HCT116 (cell line): ENCODE measurements around the gene PRSS56. TPM values are rescaled to one million over a fixed set of nuclear protein-coding genes. Genes with fewer than 3 reads are reported as not detected.

Experiments
- ATAC-seq: fragments of 200-7000 bp; cut with Tn5 transposase; 2 replicates; pipeline ENCODE4 v1.9.1; 2020; ENCODE audit warnings: mild to moderate bottlenecking, moderate library complexity
- BruUV-seq: library from RNA; stranded (reverse); fragments of 400-500 nt; replicated peaks from 2 replicates; lab custom pipeline; 2021; lab: Mats Ljungman, UMichigan
- CTCF ChIA-PET: fragments of 300-600 bp; sonication (Branson Sonifier 250); formaldehyde crosslinking; loops from one replicate; lab custom pipeline; 2021; ENCODE audit warnings: antibody characterized with exemption; lab: Charles Lee
- POLR2A ChIA-PET: fragments of 300-600, 350-600 bp; sonication (Branson Sonifier 250); formaldehyde crosslinking; loops from one replicate; lab custom pipeline; 2021; ENCODE audit warnings: antibody characterized with exemption; lab: Charles Lee
- RAD21 ChIA-PET, 2 experiments: fragments of 300-600 bp; sonication (Branson Sonifier 250); formaldehyde crosslinking; loops; one replicate each; lab custom pipeline; 2023; ENCODE audit warnings: low total read pairs in 2 of 2; ENCODE audit not compliant: uncharacterized antibody in 2 of 2, unreplicated experiment in 2 of 2, low non-redundant PET in 1 of 2; lab: Charles Lee
- DNase-seq: peaks from one replicate; pipeline ENCODE4 v3.0.0-alpha.2; 2010; ENCODE audit warnings: low read depth, low spot score
- H2AFZ ChIP-seq: fragments of 200-600 bp; shearing (Covaris generic), sonication (generic); 2 replicates; pipeline ENCODE4 v1.6.1; 2017; ENCODE audit warnings: low read depth, mixed run types, mixed read lengths, antibody characterized with exemption, low read length; ENCODE audit not compliant: poor library complexity, severe bottlenecking
- H3K27ac ChIP-seq: 2 replicates; pipeline ENCODE4 v1.5.1; 2012; ENCODE audit warnings: low read depth, low read length
- H3K27me3 ChIP-seq: fragments of 200-600 bp; sonication (generic); 2 replicates; pipeline ENCODE4 v1.6.1; 2016; ENCODE audit warnings: mixed run types, low read length, mixed read lengths; ENCODE audit not compliant: insufficient read depth
- H3K36me3 ChIP-seq, 2 experiments: fragments of 200-500 bp in 1 of 2; fragments of 200-600 bp in 1 of 2; sonication (Bioruptor generic) in 1 of 2; sonication (generic) in 1 of 2; 2 replicates each; pipeline versions ENCODE4 v1.5.1 to v1.6.1; 2014 to 2016; ENCODE audit warnings: low read length in 2 of 2, inconsistent platforms in 1 of 2, mixed read lengths in 1 of 2, mixed run types in 1 of 2; ENCODE audit not compliant: insufficient read depth in 2 of 2, control insufficient read depth in 1 of 2
- H3K4me1 ChIP-seq, 2 experiments: fragments of 200-600 bp in 1 of 2; sonication (generic) in 1 of 2; 2 replicates each; pipeline versions ENCODE4 v1.5.1 to v1.6.1; 2012 to 2017; ENCODE audit warnings: low read length in 2 of 2, inconsistent platforms in 1 of 2, mild to moderate bottlenecking in 1 of 2, mixed read lengths in 1 of 2, mixed run types in 1 of 2, moderate library complexity in 1 of 2; ENCODE audit not compliant: insufficient read depth in 2 of 2, control insufficient read depth in 1 of 2
- H3K4me2 ChIP-seq: fragments of 200-600 bp; sonication (generic); 2 replicates; pipeline ENCODE4 v1.6.1; 2017; ENCODE audit warnings: mixed run types, low read length, mixed read lengths
- H3K4me3 ChIP-seq, 2 experiments: fragments of 200-600 bp in 1 of 2; sonication (generic) in 1 of 2; replicated peaks in 1 of 2; 2 replicates each; pipeline ENCODE4 v1.5.1; 2011 to 2016; ENCODE audit warnings: low read length in 2 of 2, control low read depth in 1 of 2, low read depth in 1 of 2, mild to moderate bottlenecking in 1 of 2, mixed read lengths in 1 of 2, mixed run types in 1 of 2
- H3K79me2 ChIP-seq: fragments of 200-600 bp; sonication (generic); 2 replicates; pipeline ENCODE4 v1.6.1; 2017; ENCODE audit warnings: mild to moderate bottlenecking, mixed run types, low read length, moderate library complexity, mixed read lengths; ENCODE audit not compliant: insufficient read depth
- H3K9ac ChIP-seq: fragments of 200-600 bp; sonication (generic); 2 replicates; pipeline ENCODE4 v1.6.1; 2016; ENCODE audit warnings: low read length, mixed read lengths
- H3K9me2 ChIP-seq: fragments of 200-600 bp; sonication (generic), shearing (Covaris generic); 2 replicates; pipeline ENCODE4 v1.6.1; 2017; ENCODE audit warnings: mixed run types, mild to moderate bottlenecking, moderate library complexity; ENCODE audit not compliant: insufficient read depth
- H3K9me3 ChIP-seq, 2 experiments: fragments of 200-500 bp in 1 of 2; fragments of 200-600 bp in 1 of 2; sonication (Bioruptor generic) in 1 of 2; sonication (generic) in 1 of 2; 2 replicates each; pipeline ENCODE4 v1.6.1; 2014 to 2017; ENCODE audit warnings: low read length in 2 of 2, mixed read lengths in 2 of 2, inconsistent platforms in 1 of 2, low read depth in 1 of 2, mild to moderate bottlenecking in 1 of 2, mixed run types in 1 of 2, moderate library complexity in 1 of 2; ENCODE audit not compliant: control insufficient read depth in 1 of 2, insufficient read depth in 1 of 2
- H4K20me1 ChIP-seq: fragments of 200-600 bp; sonication (generic), shearing (Covaris generic); 2 replicates; pipeline ENCODE4 v1.6.1; 2017; ENCODE audit warnings: mixed run types, mild to moderate bottlenecking, moderate library complexity; ENCODE audit not compliant: insufficient read depth
- CBX3 ChIP-seq: IDR thresholded peaks from 2 replicates; pipeline ENCODE4 v1.6.1; 2012; ENCODE audit warnings: low read depth
- EGR1 ChIP-seq: IDR thresholded peaks from 2 replicates; pipeline ENCODE4 v1.6.1; 2012; ENCODE audit warnings: low read depth
- EZH2phosphoT487 ChIP-seq: fragments of 200-600 bp; IDR thresholded peaks from 2 replicates; pipeline ENCODE4 v1.6.1; 2018; ENCODE audit warnings: antibody characterized with exemption, borderline replicate concordance
- FOSL1 ChIP-seq: IDR thresholded peaks from 2 replicates; pipeline ENCODE4 v1.6.1; 2012; ENCODE audit warnings: low read depth
- POLR2A ChIP-seq: IDR thresholded peaks from 2 replicates; pipeline ENCODE4 v1.7.0; 2011; ENCODE audit warnings: borderline replicate concordance; ENCODE audit not compliant: insufficient read depth, insufficient read length; ENCODE audit errors: extremely low read depth
- SIN3A ChIP-seq: IDR thresholded peaks from 2 replicates; pipeline ENCODE4 v1.6.1; 2012; ENCODE audit warnings: low read depth
- SRF ChIP-seq: IDR thresholded peaks from 2 replicates; pipeline ENCODE4 v1.6.1; 2012; ENCODE audit warnings: low read depth
- TCF7L2 ChIP-seq: IDR thresholded peaks from 2 replicates; pipeline ENCODE4 v1.7.0; 2011; ENCODE audit warnings: borderline replicate concordance, inconsistent platforms; ENCODE audit not compliant: insufficient read depth, insufficient read length; ENCODE audit errors: extremely low read depth
- YY1 ChIP-seq: IDR thresholded peaks from 2 replicates; pipeline ENCODE4 v1.6.1; 2011; ENCODE audit warnings: low read length, low read depth, moderate library complexity, mild to moderate bottlenecking; ENCODE audit not compliant: insufficient replicate concordance; ENCODE audit errors: extremely low read depth
- ZFX ChIP-seq: fragments of 450-650 bp; IDR thresholded peaks from 2 replicates; pipeline ENCODE4 v1.6.1; 2017
- intact Hi-C: fragments of 100-400 bp; cut with micrococcal nuclease; formaldehyde crosslinking; loops from 2 replicates; pipeline ENCODE4 v1.10.0; 2022
- total RNA-seq: library from RNA; stranded (reverse); gene quantifications from one replicate; pipeline ENCODE4 v1.2.1, GENCODE V29; 2021; ENCODE audit not compliant: unreplicated experiment
- TF ChIP-seq, protein P1 (sequence below): IDR thresholded peaks from 2 replicates; pipeline ENCODE4 v1.6.1; 2011; ENCODE audit warnings: mild to moderate bottlenecking, low read length, moderate library complexity; ENCODE audit not compliant: insufficient replicate concordance; ENCODE audit errors: extremely low read depth
- TF ChIP-seq, protein P2 (sequence below): IDR thresholded peaks from 2 replicates; pipeline ENCODE4 v1.6.1; 2012; ENCODE audit warnings: low read depth
- TF ChIP-seq, protein P3 (sequence below): IDR thresholded peaks from 2 replicates; pipeline ENCODE4 v1.6.1; 2012
- TF ChIP-seq, protein P4 (sequence below): IDR thresholded peaks from 2 replicates; pipeline ENCODE4 v1.6.1; 2012
- TF ChIP-seq, protein P5 (sequence below), 3 experiments: fragments of 200-600 bp in 1 of 3; sonication (generic) in 1 of 3; IDR thresholded peaks in 2 of 3; conservative IDR thresholded peaks in 1 of 3; 2 replicates each; pipeline ENCODE4 v1.5.1; 2012 to 2017; ENCODE audit warnings: low read depth in 2 of 3, low read length in 2 of 3, antibody characterized with exemption in 1 of 3, borderline replicate concordance in 1 of 3, control low read depth in 1 of 3, mild to moderate bottlenecking in 1 of 3, mixed read lengths in 1 of 3, mixed run types in 1 of 3, moderate library complexity in 1 of 3; ENCODE audit not compliant: insufficient read depth in 1 of 3

The PRSS56 gene
- total RNA-seq, 1 experiment from 2014 or later, result not detected

DNA sequence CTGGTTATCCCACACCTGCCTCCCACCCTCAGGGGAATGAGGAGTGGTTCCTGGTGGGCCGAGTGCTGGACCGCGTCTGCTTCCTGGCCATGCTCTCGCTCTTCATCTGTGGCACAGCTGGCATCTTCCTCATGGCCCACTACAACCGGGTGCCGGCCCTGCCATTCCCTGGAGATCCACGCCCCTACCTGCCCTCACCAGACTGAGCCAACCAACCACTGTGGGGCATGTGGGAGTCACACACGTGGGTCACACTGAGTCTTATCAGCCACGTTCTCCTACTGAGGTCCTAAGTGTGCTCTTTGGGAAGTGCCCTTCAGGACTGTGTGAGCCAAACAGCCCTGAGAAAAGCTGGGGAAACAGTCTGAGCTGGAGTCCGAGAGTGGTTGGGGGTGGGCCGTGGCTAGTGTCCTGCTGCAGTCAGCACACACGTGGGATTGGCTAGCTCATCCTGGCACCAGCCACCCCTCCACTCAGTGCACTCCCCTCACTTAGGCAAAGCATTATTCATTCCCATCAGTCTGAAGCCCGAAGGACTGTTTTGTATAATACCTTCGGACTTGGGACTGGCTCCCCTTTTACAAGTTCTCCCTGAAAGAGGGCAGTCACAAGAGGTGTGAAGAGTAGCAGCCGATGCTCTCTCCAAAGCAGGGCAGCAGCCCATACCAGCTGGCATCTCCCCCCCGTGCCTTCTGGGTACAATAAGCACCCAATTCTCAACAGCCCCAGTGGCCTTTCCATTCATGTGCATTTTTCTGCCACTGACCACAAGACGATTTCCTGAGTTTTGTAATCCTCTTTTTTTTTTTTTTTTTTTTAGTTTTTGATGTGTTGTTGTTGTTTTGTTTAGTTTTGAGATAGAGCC lies 25.6 kb downstream of the PRSS56 start:
- BruUV-seq, result no TSS peak
- TF ChIP-seq SRF (no peak), YY1 (no peak), EZH2phosphoT487 (no peak), POLR2A (no peak), TCF7L2 (no peak), CBX3 (no peak), SIN3A (no peak), ZFX (no peak), EGR1 (no peak), FOSL1 (no peak)
- TF ChIP-seq, protein P1, sequence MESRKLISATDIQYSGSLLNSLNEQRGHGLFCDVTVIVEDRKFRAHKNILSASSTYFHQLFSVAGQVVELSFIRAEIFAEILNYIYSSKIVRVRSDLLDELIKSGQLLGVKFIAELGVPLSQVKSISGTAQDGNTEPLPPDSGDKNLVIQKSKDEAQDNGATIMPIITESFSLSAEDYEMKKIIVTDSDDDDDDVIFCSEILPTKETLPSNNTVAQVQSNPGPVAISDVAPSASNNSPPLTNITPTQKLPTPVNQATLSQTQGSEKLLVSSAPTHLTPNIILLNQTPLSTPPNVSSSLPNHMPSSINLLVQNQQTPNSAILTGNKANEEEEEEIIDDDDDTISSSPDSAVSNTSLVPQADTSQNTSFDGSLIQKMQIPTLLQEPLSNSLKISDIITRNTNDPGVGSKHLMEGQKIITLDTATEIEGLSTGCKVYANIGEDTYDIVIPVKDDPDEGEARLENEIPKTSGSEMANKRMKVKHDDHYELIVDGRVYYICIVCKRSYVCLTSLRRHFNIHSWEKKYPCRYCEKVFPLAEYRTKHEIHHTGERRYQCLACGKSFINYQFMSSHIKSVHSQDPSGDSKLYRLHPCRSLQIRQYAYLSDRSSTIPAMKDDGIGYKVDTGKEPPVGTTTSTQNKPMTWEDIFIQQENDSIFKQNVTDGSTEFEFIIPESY, result no peak
- TF ChIP-seq, protein P2, sequence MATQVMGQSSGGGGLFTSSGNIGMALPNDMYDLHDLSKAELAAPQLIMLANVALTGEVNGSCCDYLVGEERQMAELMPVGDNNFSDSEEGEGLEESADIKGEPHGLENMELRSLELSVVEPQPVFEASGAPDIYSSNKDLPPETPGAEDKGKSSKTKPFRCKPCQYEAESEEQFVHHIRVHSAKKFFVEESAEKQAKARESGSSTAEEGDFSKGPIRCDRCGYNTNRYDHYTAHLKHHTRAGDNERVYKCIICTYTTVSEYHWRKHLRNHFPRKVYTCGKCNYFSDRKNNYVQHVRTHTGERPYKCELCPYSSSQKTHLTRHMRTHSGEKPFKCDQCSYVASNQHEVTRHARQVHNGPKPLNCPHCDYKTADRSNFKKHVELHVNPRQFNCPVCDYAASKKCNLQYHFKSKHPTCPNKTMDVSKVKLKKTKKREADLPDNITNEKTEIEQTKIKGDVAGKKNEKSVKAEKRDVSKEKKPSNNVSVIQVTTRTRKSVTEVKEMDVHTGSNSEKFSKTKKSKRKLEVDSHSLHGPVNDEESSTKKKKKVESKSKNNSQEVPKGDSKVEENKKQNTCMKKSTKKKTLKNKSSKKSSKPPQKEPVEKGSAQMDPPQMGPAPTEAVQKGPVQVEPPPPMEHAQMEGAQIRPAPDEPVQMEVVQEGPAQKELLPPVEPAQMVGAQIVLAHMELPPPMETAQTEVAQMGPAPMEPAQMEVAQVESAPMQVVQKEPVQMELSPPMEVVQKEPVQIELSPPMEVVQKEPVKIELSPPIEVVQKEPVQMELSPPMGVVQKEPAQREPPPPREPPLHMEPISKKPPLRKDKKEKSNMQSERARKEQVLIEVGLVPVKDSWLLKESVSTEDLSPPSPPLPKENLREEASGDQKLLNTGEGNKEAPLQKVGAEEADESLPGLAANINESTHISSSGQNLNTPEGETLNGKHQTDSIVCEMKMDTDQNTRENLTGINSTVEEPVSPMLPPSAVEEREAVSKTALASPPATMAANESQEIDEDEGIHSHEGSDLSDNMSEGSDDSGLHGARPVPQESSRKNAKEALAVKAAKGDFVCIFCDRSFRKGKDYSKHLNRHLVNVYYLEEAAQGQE, result no peak
- TF ChIP-seq, protein P3, sequence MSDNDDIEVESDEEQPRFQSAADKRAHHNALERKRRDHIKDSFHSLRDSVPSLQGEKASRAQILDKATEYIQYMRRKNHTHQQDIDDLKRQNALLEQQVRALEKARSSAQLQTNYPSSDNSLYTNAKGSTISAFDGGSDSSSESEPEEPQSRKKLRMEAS, result no peak
- TF ChIP-seq, protein P4, sequence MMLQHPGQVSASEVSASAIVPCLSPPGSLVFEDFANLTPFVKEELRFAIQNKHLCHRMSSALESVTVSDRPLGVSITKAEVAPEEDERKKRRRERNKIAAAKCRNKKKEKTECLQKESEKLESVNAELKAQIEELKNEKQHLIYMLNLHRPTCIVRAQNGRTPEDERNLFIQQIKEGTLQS, result no peak
- TF ChIP-seq, protein P5, sequence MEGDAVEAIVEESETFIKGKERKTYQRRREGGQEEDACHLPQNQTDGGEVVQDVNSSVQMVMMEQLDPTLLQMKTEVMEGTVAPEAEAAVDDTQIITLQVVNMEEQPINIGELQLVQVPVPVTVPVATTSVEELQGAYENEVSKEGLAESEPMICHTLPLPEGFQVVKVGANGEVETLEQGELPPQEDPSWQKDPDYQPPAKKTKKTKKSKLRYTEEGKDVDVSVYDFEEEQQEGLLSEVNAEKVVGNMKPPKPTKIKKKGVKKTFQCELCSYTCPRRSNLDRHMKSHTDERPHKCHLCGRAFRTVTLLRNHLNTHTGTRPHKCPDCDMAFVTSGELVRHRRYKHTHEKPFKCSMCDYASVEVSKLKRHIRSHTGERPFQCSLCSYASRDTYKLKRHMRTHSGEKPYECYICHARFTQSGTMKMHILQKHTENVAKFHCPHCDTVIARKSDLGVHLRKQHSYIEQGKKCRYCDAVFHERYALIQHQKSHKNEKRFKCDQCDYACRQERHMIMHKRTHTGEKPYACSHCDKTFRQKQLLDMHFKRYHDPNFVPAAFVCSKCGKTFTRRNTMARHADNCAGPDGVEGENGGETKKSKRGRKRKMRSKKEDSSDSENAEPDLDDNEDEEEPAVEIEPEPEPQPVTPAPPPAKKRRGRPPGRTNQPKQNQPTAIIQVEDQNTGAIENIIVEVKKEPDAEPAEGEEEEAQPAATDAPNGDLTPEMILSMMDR (IDR thresholded peaks at IDR 0.05 in 2 of 3, conservative IDR thresholded peaks at IDR 0.05 in 1 of 3; ENCODE audit: borderline replicate concordance in 1 of 3, insufficient read depth in 1 of 3, low read depth in 2 of 3, low read length in 2 of 3), result no peak
- no peak overlapping the region for H3K27ac ChIP-seq
- H3K9ac ChIP-seq, result no peak overlapping the region
- H3K9me3 ChIP-seq, result no peaks in the 10 kb centered on the region; a peak in 1 of 4 replicates
- H3K4me1 ChIP-seq, result peaks cover 0 to 7% of the 10 kb centered on the region in 2 experiments; a peak in 2 of 4 replicates
- CTCF ChIA-PET, result no interaction called here
- intact Hi-C loops, result no loop called here
- no peak overlapping the region for H3K4me2 ChIP-seq
- peaks cover 2 to 12% of the 10 kb centered on the region in 2 experiments; a peak in 2 of 4 replicates for H3K36me3 ChIP-seq
- ATAC-seq (no peak), DNase-seq (no peak)
- H3K79me2 ChIP-seq, result peaks cover 31% of the 10 kb centered on the region
- no peaks in the 10 kb centered on the region for H3K9me2 ChIP-seq
- H3K27me3 ChIP-seq, result no peaks in the 10 kb centered on the region
- no peak overlapping the region for H3K4me3 ChIP-seq
- no peak overlapping the region for H2AFZ ChIP-seq
- H4K20me1 ChIP-seq, result no peaks in the 10 kb centered on the region
- POLR2A ChIA-PET, result no interaction called here
- RAD21 ChIA-PET, result no interaction called here
